ENCODE data around the gene TTC9B.
A peak's percentile ranks its signal among the peaks of the same experiment; 100 is the strongest.
"Not testable (repeated sequence)": the region's sequence is repeated elsewhere in the genome, so short reads cannot be mapped to it uniquely, and the experiment has no call there.

TTC9B gene

DNA sequence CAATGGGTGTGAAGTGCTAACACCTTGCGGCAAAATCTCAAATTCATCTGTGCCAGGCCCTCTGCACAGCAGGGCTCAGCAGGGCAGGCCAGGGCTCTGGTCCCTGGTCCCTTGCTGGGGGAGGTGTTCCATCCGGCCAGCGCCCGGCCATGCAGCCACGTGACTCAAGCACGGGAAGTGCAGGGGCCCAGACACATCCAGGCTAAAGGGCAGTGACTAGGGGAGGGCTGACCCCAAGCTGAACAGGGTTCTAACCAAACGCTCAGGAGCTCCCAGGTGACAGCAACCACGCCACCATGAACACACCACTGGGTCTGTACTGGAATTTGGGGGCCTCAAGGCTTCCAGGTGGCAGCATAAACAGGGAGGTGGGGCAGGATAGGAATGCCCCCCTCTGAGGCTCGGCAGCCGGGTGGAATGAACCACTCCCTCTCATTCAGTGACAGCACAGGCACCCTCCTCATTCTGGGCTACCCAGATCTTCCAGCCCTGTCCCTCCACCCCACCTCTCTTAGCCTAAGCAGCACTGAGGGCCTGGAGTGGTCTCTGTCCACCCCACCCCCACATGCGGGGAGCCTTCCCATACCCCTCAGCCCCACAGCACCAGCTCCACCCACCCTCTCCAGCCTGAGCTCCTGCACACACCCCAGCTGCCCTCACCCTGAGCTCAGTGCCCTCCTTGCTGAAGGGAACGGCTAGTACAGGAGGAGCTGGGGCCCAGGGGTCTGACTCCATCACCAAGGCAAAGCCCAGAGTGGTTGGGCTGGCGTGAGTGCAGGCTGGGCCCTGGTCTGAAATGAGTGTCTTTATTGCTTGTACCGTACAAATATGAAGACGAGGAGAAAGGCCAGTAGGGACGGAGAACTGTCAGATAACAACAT, 13.6 kb upstream of the TTC9B start:
- no peak for DNase-seq

DNA sequence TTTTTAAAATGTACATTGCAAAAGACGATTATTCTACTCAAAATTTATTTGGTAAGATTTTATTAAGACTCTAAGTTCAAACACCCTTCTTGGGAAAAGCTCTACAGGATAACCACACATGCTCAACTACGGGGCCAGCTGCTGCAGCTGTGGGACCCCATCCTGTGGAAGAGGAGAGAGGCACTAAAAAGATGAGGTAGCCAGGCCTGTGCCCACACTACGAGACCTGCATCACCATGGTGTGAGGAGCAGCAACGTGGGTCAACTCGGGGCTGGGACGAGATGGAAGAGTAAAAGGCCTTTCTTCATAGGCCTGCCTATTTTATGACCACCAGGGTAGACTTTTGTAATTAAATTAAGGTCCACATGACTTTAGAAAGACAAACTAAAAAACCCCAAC, 12.9 kb upstream of the TTC9B start:
- DNase-seq, result no peak

DNA sequence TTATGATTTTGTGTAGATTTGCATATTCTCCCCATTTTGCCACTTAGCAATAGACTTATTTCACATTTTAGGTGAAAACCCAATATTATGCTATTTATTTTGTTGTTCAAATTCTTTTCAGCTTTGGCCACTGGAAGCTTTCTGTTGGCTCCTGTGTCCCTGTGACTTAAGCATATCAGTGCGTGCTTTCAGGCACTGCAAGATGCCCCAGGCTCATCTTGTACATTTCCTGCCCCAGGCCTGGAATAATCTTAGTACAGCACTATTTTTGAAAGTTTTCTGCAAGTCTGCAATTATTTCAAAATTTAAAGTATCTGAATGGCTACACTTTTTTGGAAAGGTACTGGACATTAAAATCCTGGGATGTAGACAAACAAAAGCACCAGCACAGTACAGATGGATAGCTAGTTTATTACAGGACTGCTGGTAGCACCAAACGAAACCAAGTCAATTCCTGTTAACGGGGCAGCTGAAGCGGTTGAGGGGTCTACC, 11.8 kb upstream of the TTC9B start:
- no peak for DNase-seq

GRCh38 chr19:40229484-40229883, 11.3 kb upstream of the TTC9B start:
- no peak for DNase-seq

DNA sequence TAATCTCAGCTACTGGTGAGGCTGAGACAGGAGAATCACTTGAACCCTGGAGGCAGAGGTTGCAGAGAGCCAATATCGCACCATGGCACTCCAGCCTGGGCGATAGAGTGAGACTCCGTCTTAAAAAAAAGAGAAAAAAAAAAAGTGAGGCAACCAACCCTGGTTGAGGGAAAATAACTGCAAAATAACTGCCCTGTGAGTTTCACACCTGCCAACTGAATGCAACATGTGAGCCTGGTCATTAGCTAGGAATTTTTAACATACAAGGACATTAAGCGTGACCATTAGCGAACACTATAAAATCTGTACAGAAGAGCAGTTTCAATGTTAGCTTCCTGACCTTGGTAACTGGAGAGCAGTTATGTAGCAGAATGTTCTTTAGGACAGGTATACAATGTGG, 10.7 kb upstream of the TTC9B start:
- DNase-seq, result no peak

GRCh38 chr19:40228346-40228745, 10.2 kb upstream of the TTC9B start:
- DNase-seq, result no peak

GRCh38 chr19:40225440-40226305, 7.5 kb upstream of the TTC9B start:
- no peak for DNase-seq

DNA sequence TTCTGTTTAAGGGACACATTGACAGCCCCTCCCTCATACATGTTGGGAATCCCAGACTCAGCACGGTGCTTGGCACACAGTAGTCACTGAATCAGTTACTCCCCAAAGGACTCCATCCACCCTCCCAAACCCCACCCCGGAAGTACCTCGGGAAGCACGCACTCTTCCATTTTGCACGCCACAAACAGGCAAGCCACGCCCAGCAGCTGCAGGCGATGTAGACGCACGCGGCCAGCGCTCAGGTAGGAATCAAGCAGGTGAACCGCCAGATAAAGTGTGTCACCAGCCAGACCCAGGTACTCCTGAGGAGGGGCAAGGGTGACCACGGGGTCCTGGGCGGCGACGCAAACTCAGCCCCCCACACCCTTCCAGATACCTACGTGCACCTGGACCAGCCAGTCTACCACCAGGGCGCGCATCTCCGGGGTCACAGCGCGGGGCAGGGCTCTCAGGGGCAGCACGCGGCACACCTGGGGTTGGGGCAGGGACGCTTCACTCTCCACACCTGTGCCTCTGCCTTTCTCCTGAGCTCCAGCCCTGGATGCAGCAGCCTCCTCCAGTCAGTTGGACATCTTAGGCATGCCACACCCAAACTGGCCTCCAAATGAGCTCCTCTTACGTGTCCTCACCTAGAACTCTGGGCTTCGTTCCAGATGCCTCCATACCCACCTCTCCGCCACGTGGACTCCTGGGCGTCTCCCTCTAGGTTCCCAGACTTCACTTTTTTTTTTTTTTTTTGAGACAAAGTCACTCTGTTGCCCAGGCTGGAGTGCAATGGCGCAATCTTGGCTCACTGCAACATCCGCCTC, 6.4 kb upstream of the TTC9B start:
- DNase-seq, result no peak

DNA sequence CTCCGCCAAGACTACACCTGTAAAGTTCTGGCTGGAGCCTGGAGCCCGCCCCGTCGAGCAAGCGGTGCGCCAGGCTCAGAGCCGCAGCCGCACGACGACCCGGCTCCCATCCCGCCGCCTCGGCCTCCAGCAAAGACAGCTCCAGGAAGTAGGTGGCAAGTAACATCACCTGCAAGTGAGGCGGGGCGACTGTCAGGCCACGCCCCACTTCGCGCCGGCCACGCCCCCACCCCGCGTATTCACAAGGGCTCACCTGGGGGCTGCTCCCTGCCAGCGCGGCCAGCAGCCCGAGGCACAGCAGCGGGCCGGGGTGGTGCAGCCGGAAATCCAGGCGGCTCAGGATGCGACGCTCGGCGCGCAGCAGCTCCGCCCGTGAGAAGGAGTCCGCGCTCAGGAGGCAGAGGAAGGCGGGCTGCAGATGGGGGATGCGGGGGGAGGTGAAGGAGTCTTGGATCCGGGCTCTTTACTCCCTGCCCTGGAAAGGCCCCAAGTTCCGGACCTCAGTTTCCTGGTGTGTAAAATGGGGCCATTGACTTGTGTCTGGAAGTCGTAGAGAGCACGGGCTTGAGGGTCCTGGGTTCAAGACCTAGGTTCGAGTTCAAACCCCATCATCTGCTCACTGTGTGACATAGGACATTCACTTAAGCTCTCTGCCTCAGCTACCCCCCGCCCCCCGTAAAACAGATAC, 5.1 kb upstream of the TTC9B start:
- DNase-seq, result no peak

- peak; percentile 9 for DNase-seq
Measured at GRCh38 chr19:40221858-40222619, 3.9 kb upstream of the TTC9B start.

- no peak for DNase-seq
Measured at GRCh38 chr19:40220674-40221073, 2.5 kb upstream of the TTC9B start.

DNA sequence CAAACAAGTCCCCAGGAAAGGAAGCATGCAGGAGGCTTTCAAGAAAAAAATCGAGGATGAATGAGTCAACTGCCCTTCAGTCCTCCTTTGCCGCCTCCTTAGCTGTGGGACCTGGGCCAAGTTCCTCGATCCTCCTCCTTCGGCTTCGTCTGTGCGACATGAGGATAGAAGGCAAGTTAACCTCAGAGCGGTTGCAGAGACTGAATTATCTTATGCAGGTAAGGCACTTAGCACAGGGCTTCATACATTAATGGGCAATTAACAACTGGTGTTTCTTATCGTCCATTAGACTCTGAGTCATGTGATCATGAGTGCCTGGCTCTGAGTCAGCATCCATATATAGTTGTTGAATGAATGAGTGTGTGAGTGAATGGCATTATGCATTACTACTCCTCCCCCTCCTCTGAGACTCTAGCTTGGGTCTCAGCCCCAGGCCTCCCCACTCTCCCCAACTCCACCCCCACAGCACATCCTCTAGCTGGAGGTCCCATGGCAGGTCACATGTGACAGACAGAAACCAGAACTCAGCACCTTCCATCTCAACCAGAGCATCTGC, 1.6 kb upstream of the TTC9B start:
- DNase-seq, result no peak

DNA sequence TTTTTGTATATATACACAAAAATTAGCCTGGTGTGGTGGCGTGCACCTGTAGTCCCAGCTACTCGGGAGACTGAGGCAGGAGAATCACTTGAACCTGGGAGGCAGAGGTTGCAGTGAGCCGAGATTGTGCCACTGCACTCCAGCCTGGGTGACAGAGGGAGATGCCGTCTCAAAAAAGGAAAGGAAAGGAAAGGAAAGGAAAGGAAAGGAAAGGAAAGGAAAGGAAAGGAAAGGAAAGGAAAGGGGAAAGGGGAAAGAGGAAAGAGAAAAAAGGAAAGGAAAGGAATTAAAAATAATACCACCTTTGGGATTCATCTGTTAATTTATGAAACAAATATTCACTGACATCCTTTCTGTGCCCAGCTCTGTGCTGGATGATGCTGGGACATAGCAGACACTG, 845 bp upstream of the TTC9B start:
- DNase-seq, result not testable (repeated sequence)

GRCh38 chr19:40217027-40217810, 965 bp downstream of the TTC9B start:
- DNase-seq, result no peak

- DNase-seq, result no peak
Measured at GRCh38 chr19:40216777-40217026, 1.5 kb downstream of the TTC9B start.

DNA sequence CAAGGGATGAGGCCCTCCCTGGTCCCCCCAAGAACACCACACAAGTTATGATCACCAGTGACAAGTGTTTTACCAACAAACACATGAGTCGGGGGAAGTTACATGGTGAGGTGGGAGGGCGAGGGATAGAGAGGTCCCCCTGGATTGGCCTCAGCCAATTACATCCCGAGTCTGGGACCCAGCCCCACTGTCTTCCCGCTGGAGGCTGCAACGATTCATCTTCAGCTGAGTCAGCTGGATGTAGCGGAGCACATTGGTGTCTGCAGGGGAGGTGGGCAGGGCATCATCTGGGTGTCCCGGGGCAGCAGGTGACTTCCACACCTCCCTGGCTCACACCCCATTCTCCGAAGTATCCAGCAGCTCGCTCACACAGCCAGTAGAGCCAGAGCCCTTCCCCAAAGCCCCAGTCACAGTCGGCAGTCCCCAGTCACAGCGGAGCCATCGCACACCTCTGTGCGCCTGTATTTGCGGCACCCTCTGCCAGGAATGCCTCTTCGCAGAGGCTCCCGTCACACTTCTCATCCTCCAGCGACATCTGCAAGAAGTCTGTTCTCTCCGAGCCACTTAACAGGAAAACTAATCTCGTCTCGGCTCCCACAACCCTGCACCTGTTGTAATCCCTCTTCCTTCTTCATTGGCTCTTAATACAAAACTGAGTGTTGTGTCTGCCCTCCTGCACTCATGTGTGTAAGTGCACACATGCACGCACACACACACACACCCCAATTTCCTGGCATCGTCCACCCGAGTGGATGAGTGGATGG, 2.0 kb downstream of the TTC9B start:
- DNase-seq, result no peak

DNA sequence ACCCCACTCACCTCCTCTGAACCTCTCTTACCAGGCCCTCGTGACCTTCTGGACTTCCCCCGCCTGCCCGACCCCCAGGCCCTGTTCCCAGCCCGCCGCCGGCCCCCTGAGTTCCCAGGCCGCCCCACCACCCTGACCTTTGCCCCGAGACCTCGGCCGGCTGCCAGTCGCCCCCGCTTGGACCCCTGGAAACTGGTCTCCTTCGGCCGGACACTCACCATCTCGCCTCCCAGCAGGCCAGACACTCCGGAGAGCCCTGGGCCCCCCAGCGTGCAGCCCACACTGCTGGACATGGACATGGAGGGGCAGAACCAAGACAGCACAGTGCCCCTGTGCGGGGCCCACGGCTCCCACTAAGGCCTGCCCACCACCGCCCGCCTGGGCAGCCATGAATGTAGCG, 3.2 kb downstream of the TTC9B start:
- DNase-seq, result no peak

GRCh38 chr19:40213882-40214570, 4.2 kb downstream of the TTC9B start:
- DNase-seq, result no peak

- no peak for DNase-seq
Measured at GRCh38 chr19:40213251-40213829, 4.8 kb downstream of the TTC9B start.

Data from SIG-M5 (cell line).